Measurements from ENCODE around the gene IL4I1. TPM values are rescaled to one million over a fixed set of nuclear protein-coding genes. Genes with fewer than 3 reads are reported as not detected.

The IL4I1 gene
- total RNA-seq, 2 donors from 2014 or later: 0.14 to 2.5 TPM

GRCh38 chr19:49938662-49939061 is 42.0 kb upstream of the IL4I1 start:
- no peak for DNase-seq (ENCODE audit: low spot score)
- Histone ChIP-seq H3K9me3 (no peaks in the 10 kb centered on the region), H3K36me3 (no peaks in the 10 kb centered on the region), H3K4me1 (replicated peaks) (peaks cover 3% of the 10 kb centered on the region), H3K27me3 (replicated peaks; ENCODE audit: insufficient read depth) (no peaks in the 10 kb centered on the region), H3K4me3 (no peak overlapping the region), H3K27ac (no peak overlapping the region)
- 81% methylated on average over 4 of the region's 4 CpGs for WGBS
- TF ChIP-seq POLR2AphosphoS5 (IDR thresholded peaks at IDR 0.05): no peak
- no peak for TF ChIP-seq CTCF (IDR thresholded peaks at IDR 0.05)
- intact Hi-C loops (cut with DNase I): loop anchor here (10.0 kb wide), 2 partner anchors 86 to 196 kb away; partner anchors contain the start of genes VRK3 and ZNF473

GRCh38 chr19:49937750-49938381 is 41.2 kb upstream of the IL4I1 start:
- Histone ChIP-seq H3K27ac (no peak overlapping the region), H3K9me3 (no peaks in the 10 kb centered on the region), H3K4me1 (replicated peaks) (peaks cover 3% of the 10 kb centered on the region), H3K36me3 (no peaks in the 10 kb centered on the region), H3K27me3 (replicated peaks; ENCODE audit: insufficient read depth) (no peaks in the 10 kb centered on the region), H3K4me3 (peak overlapping the region in 1 of 2 donors; percentile 13)
- 17% methylated on average over 30 of the region's 35 CpGs for WGBS
- intact Hi-C loops (cut with DNase I): loop anchor here (2.0 to 10.0 kb wide), 3 partner anchors 45 to 197 kb away; partner anchors contain the start of genes VRK3 and ZNF473
- peak; percentile 59 for DNase-seq (ENCODE audit: low spot score)
- TF ChIP-seq CTCF (IDR thresholded peaks at IDR 0.05): peak; percentile 92 to 96 (median 94)
- no peak for TF ChIP-seq POLR2A (IDR thresholded peaks at IDR 0.05)
- TF ChIP-seq POLR2AphosphoS5 (IDR thresholded peaks at IDR 0.05): peak; percentile 47

- no peak for DNase-seq (ENCODE audit: low spot score)
- intact Hi-C loops (cut with DNase I): loop anchor here (2.0 to 10.0 kb wide), 3 partner anchors 46 to 198 kb away; partner anchors contain the start of genes VRK3 and ZNF473
- Histone ChIP-seq H3K9me3 (no peaks in the 10 kb centered on the region), H3K27me3 (replicated peaks; ENCODE audit: insufficient read depth) (no peaks in the 10 kb centered on the region), H3K27ac (no peak overlapping the region), H3K36me3 (no peaks in the 10 kb centered on the region), H3K4me3 (no peak overlapping the region), H3K4me1 (replicated peaks) (peaks cover 3% of the 10 kb centered on the region)
- WGBS: 66% methylated on average over 5 of the region's 5 CpGs
- TF ChIP-seq POLR2A (IDR thresholded peaks at IDR 0.05) (no peak), POLR2AphosphoS5 (IDR thresholded peaks at IDR 0.05) (no peak), CTCF (IDR thresholded peaks at IDR 0.05) (no peak)
Observed at GRCh38 chr19:49936549-49936948, 39.9 kb upstream of the IL4I1 start.

- peaks cover 7% of the 10 kb centered on the region for H3K4me1 ChIP-seq (replicated peaks)
- no peak overlapping the region for H3K27ac ChIP-seq
- WGBS: 90% methylated on average over 8 of the region's 8 CpGs
- DNase-seq (ENCODE audit: low spot score): no peak
- no peaks in the 10 kb centered on the region for H3K9me3 ChIP-seq
- H3K36me3 ChIP-seq: no peaks in the 10 kb centered on the region
- no peak for TF ChIP-seq POLR2AphosphoS5 (IDR thresholded peaks at IDR 0.05)
- TF ChIP-seq POLR2A (IDR thresholded peaks at IDR 0.05): no peak
- no peak for TF ChIP-seq CTCF (IDR thresholded peaks at IDR 0.05)
- no peaks in the 10 kb centered on the region for H3K27me3 ChIP-seq (replicated peaks; ENCODE audit: insufficient read depth)
- H3K4me3 ChIP-seq: no peak overlapping the region
- intact Hi-C loops (cut with DNase I): loop anchor here (10.0 kb wide), 2 partner anchors 91 to 201 kb away; partner anchors contain the start of genes VRK3 and ZNF473
Observed at GRCh38 chr19:49933643-49934042, 37.0 kb upstream of the IL4I1 start.

GRCh38 chr19:49932731-49933131 is 36.0 kb upstream of the IL4I1 start:
- DNase-seq (ENCODE audit: low spot score): no peak
- intact Hi-C loops (cut with DNase I): loop anchor here (10.0 kb wide), 2 partner anchors 92 to 202 kb away; partner anchors contain the start of genes VRK3 and ZNF473
- no peak overlapping the region for H3K4me3 ChIP-seq
- H3K27me3 ChIP-seq (replicated peaks; ENCODE audit: insufficient read depth): no peaks in the 10 kb centered on the region
- TF ChIP-seq POLR2A (IDR thresholded peaks at IDR 0.05) (no peak), POLR2AphosphoS5 (IDR thresholded peaks at IDR 0.05) (no peak), CTCF (IDR thresholded peaks at IDR 0.05) (no peak)
- H3K27ac ChIP-seq: no peak overlapping the region
- peaks cover 7% of the 10 kb centered on the region for H3K4me1 ChIP-seq (replicated peaks)
- no peaks in the 10 kb centered on the region for H3K36me3 ChIP-seq
- H3K9me3 ChIP-seq: no peaks in the 10 kb centered on the region
- 90% methylated on average over 23 of the region's 25 CpGs for WGBS

Measured in prostate gland (tissue), 2 donors.